GM19193 (cell line): ENCODE measurements around the gene MPHOSPH6.

ENCODE experiments used
- POLR2A ChIP-seq: IDR thresholded peaks from 4 replicates; pipeline ENCODE4 v1.6.1; 2011; ENCODE audit not compliant: insufficient read depth, insufficient read length; ENCODE audit errors: extremely low read depth

MPHOSPH6 gene, protein sequence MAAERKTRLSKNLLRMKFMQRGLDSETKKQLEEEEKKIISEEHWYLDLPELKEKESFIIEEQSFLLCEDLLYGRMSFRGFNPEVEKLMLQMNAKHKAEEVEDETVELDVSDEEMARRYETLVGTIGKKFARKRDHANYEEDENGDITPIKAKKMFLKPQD

DNA sequence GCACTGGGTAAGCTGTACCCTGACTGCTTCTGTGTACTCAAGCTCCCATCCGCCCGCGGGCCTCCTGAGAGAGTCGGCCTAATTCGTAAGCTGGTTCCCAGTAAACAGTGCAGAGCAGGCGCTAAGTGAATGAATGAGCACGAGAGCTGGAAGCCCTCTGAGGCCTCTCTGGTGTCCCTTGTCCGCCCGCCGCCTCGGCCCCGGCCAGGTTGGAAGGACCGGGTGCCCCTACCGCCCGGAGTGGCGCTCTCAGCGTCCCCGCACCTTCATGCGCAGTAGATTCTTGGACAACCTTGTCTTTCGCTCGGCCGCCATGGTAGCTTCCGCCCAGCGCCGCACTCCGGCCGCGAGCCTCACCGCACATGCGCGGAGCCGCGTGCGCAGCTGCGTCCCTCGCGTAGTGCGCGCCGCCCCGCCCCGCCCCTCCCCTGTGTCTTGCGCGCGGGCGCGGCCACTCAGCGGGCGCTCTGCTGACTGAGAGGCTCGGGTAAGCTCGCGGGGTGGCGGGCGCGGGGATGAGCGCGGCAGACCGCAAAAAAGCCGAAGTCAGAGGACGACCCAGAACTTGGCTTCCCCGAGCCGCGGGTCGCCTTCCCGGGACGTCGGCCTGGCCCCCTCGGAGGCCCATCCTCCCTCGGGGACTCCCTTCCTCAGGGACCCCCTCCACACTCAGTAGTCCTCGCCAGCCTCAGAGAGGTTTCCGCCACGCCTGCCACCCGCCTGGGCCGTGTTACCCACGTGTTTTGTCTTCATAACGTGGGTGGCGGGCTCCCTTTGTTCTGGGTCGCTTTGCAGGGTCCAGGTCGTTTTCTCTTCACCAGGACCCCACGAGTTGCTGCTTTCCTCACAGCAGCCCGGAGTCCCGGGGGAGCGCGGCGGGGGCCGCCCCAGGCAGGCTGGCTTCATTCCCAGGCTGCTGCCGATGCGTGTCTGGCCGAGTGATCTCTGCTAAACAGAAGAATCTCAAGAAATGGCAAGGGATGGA is at the start of gene MPHOSPH6:
Gene MPHOSPH6 (minus strand): TSS at position 364 of the 985 bp plus-strand sequence. CDS start 49 bp downstream, at position 315.
- peak; percentile 81 for TF ChIP-seq POLR2A

DNA sequence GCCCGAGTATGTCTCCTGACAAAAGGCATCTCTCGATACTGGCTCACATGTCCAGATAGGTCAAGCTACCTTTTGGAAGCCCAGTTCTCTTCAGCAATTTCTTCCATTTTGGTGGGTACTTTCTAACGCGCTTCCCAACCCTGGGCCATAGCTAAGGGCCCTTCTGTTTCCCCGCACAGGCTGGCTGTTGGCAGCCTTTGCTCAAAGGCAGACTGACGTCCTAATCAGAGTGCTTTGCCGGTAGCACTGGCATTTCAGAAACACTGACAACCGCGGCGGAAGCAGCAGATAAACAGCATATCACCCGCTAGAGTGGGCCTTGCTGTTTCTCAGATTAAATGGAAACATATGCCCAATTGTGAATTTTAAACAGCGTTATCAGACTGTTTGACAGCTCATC is 49.3 kb upstream of the MPHOSPH6 start:
- TF ChIP-seq POLR2A: no peak

DNA sequence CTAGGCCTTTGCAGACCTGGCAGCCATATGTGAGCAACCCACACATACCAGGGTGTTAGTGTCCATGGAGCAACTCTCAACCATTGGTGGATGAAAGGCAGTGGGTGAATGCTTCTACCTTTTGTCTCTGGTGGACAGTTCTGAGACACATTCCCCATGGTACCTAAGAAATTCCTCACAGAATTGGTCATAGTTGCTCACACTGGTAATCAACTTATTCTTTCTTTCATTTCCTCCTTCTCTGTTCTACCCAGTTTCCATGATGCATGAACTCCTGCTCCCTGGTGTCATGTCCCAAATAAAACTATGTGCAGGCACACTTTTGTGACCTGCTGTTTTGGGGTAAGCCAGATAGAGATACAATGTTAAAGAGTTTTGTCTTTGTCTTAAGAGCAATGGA is 33.2 kb upstream of the MPHOSPH6 start:
- TF ChIP-seq POLR2A: no peak

DNA sequence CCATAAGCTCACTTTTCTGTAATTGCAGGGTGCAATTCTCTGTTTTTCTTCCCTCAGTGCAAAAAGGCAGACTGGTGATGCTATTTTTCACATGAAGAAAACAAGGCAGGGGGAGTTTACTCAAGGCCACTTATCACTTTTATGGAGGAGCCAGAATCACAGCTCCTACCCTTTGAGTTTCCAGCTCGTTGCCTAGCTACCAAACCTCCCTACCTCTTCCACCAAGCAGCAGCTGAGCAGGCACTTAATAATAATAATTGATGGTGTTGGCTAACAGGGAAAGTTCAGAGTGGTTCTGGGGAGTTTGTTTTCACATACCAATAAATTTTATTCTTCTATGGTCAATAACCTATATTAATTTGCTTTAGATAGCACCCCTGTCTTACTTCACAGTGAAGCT is 31.9 kb upstream of the MPHOSPH6 start:
- no peak for TF ChIP-seq POLR2A

DNA sequence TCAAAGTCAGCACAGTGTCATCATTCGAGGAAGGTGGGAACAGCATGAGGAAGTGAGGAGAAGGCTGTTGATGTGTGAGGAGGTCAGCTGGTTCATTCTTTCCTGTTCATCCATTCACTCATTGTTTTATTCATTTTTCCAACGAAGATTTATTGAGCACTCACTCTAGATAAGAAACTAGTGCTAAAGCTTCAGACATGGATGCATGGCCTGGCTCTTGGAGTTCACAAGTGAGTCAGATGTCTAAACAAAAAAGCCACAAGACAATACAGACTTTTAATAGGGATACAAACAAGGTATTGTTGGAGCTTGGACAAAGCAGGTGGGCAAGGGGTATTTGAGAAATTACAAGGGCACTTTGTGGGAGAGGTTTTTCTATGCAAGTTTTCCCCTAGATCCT is 31.3 kb upstream of the MPHOSPH6 start:
- no peak for TF ChIP-seq POLR2A

DNA sequence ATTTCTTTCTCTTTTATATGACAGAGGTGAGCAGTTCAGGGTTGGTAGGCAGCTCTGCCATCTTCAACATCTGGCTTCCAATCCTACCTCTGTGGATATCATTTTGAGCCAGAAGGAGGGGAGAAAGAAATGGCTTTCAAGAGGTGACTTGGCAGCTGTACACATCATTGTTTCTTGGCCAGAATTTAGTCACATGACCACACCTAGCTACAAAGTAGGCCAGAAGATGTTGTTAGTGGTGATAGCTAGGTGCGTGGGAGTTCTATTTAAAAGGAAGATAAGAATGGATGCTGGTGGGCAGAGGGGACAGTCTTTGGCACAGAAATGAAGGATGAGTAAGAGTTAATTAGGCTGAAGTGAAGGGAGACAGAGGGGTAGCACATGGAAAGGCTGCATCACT is 29.2 kb upstream of the MPHOSPH6 start:
- no peak for TF ChIP-seq POLR2A

DNA sequence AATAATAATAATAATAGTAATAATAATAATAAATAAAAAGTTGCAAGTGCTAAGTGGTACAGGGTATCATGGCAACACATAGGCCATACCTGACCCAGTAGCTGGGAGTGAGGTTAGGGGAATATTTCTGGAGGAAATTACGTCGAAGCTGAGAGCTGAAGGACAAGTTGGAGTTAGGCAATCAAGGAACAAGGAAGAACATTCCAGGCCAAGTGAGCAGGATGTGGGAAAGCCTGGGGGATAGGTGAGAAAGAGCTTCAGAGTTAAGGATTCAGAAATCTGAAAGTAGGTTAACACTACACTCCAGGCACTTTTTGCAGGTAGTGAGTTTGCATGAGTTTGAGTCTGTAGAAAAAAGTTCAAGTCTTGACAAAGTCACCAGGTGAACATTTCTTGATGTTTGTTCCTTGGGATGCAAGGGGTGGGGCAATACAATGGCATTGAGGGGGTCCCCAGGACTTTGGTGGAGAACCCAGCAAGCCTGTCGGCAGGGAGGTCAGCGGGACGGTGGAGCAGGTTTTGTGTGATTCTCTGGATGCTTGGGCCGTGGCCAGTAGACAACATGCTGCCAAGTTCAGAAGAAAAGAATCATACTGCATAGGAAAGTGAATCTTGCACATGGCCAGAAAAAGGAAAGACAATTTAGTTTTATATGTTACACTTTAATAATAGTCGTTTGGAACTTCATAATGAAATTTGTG is 27.7 kb upstream of the MPHOSPH6 start:
- TF ChIP-seq POLR2A: no peak

DNA sequence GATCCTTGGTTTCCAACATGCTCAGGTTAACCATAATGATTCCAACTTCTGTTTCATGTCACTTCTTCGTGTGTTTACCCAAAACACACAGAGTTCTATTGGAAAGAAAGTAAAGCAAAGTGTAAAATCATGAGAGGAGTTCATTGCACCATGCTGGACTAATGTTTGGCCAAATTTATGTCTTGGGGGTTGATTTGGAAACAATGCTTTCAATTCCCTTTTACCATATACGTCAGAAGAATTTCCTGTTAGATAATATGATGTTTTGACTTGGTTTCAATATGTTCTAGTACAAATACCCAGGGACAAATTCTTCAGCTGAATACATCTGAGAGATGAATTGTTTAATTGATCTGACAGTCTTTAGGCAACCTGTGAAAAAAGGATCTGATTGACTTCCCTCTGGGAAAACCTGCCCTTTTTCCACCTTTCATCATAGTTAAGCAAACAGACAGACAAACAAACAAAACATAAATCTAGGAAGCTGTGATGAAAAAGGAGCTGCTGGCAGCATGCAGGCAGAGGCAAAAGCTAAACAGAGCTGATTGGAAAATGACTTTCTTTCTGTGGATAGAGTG is 26.0 kb upstream of the MPHOSPH6 start:
- TF ChIP-seq POLR2A: no peak

DNA sequence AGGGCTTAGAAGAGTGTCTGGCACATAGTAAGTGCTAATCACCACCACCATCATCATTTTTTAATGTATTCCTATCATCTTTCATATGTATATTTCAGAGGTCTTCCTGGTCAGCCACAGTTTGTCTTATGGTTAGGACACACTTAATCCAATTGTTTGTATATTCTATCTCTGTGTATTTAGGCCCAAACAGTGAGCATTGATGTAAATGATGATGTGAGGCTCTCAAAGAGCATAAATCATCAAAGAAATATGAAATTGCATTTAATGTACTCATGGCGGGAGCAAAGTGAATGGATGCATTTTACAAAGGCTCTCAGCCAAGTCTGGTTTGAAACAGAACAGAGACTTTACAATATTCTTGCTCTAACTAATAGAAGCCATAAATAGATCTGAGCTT is 24.1 kb upstream of the MPHOSPH6 start:
- no peak for TF ChIP-seq POLR2A

DNA sequence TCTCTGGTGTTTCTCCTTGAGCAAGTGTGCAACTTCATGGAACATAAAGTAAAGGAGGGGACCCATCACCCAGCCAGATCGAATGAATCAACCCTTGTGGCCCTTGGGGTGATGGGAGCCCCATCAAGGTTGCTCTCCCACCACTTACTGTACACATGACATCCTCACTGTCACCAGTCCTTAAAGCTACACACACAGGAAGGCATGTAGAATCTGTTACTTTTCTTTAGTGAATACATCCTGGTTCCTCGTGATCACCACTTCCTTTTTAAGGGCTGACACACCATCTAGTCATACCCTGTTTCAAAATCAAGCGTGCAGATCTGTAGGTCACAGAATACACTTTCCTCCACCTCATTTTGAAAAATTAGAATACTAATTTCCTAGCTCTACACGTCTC is 22.6 kb upstream of the MPHOSPH6 start:
- TF ChIP-seq POLR2A: no peak

DNA sequence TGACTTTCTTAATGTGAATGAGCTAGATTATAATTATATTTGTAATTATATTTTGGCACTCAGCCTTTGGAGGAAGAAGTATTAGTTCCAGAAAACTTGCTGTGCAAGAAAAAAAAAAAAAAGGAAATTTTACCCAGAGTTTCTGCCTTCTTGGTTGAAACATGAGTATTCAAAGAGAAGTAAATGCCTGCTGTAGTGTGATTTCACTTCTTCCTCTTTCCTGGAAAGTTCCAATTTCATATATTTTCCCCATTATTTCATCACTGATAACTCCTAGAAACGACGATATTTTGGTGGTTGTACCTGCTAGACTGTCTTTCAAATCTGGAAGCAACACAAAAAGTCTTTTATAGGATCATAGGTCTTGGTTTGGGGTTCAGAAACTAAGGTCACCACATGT is 20.4 kb upstream of the MPHOSPH6 start:
- TF ChIP-seq POLR2A: no peak

DNA sequence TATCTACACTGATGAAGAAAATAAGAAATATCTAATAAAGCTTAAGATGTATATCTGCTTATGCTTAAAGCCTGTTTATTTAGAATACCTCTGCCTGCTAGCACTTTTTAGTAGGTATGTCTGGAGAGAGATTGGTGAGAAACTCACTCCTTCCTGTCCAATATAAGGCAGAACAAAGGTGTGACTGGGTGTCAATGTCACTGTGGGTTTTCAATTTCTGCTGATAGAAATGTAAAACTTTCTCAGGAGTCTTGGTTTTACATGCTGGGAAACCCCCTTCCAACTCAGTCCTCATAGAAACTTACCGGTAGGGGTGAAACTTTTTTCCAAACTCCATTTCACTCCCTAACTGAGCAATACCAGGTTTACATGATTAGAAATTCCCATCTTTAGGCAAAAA is 17.8 kb upstream of the MPHOSPH6 start:
- TF ChIP-seq POLR2A: no peak

DNA sequence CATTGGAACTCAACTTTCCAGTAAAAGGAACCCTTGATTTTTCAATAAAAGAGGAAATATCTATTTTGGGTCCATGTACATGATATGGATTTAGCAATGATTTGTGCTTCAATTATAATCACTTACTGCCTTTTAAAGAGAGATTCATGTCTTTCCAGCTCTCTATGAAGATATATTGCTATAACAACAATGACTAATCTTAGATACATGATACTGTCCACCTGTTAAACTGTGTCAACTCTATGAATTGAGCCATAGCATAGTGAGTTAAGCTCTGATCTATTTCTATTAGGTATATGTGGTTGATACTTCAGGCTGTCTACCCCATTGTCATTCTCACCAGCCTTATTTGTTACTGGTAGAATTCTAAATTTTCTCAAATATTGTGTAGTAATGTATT is 15.0 kb upstream of the MPHOSPH6 start:
- TF ChIP-seq POLR2A: no peak

DNA sequence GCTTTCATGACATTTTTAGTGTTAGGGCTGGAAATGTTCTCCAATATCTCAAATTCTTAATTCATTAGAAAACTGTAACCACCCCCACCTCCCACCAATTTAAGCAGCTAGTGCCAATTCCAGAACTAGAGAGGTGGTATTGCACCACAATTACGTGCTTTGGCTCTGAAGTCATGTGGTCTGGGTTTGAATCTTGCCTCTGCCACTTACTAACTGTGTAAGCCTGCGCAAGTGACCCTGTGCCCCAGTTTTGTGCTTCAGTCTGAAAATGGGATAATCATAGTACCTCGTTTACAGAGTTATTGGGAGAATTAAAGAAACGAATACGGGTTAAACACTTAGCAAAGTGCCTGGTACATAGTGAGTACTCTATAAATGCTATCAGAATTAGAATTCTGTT is 14.2 kb upstream of the MPHOSPH6 start:
- TF ChIP-seq POLR2A: no peak

DNA sequence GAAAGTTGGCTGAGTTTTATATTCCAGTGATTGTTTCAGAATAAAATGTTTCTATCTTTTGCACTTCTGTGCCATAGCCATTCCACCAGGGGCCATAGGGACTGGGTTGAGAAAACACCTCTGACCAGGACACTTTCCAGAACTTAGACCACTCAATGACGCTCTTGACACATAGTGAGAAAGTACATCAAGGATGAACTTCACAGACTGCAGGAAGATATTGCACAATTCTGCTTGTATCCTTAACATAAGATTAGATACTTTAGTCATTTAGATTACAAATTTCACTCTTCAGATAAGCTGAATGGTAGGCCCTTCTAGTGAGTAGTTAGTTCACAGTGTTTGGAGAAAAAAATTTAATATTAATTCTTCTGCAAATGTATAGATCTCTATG is 13.0 kb upstream of the MPHOSPH6 start:
- TF ChIP-seq POLR2A: no peak
